Panc1 (cell line): Measurements from ENCODE around the gene NEIL3. TPM values are rescaled to one million over a fixed set of nuclear protein-coding genes. Genes with fewer than 3 reads are reported as not detected.

Experiments used
- ATAC-seq: fragments of 200-7000 bp; cut with Tn5 transposase; 2 replicates; pipeline ENCODE4 v1.9.1; 2020; ENCODE audit warnings: mild to moderate bottlenecking, moderate library complexity
- BruUV-seq: library from RNA; stranded (reverse); fragments of 400-500 nt; replicated peaks from 2 replicates; lab custom pipeline; 2021; lab: Mats Ljungman, UMichigan
- CTCF ChIA-PET: fragments of 300-600 bp; sonication (Branson Sonifier 250); formaldehyde crosslinking; loops from one replicate; lab custom pipeline; 2022; ENCODE audit warnings: antibody characterized with exemption; lab: Charles Lee
- POLR2A ChIA-PET: fragments of 300-600 bp; sonication (Branson Sonifier 250); formaldehyde crosslinking; loops from one replicate; lab custom pipeline; 2022; ENCODE audit warnings: antibody characterized with exemption; lab: Charles Lee
- DNase-seq: peaks from one replicate; pipeline ENCODE4 v3.0.0-alpha.2; 2010; ENCODE audit warnings: low read depth, low spot score
- H3K27ac ChIP-seq: 2 replicates; pipeline ENCODE4 v1.5.1; 2011; ENCODE audit warnings: mild to moderate bottlenecking, low read length, inconsistent platforms
- H3K27me3 ChIP-seq: fragments of 200-500 bp; sonication (Bioruptor generic); 2 replicates; pipeline ENCODE4 v1.6.0; 2014; ENCODE audit warnings: low read length, inconsistent platforms; ENCODE audit not compliant: control insufficient read depth, insufficient read depth
- H3K36me3 ChIP-seq: fragments of 200-500 bp; sonication (Bioruptor generic); 2 replicates; pipeline ENCODE4 v1.5.1; 2014; ENCODE audit warnings: inconsistent platforms, mild to moderate bottlenecking, low read length, moderate library complexity; ENCODE audit not compliant: control insufficient read depth, insufficient read depth
- H3K4me1 ChIP-seq: 2 replicates; pipeline ENCODE4 v1.5.1; 2011; ENCODE audit warnings: inconsistent platforms, mild to moderate bottlenecking, low read length, moderate library complexity; ENCODE audit not compliant: control insufficient read depth, insufficient read depth
- H3K4me3 ChIP-seq, 2 experiments: 2 replicates each; pipeline ENCODE4 v1.5.1; 2011 to 2012; ENCODE audit warnings: low read depth in 2 of 2, low read length in 2 of 2, mild to moderate bottlenecking in 2 of 2, inconsistent platforms in 1 of 2, moderate library complexity in 1 of 2
- H3K9me3 ChIP-seq: fragments of 200-500 bp; sonication (Bioruptor generic); 2 replicates; pipeline ENCODE4 v1.5.1; 2014; ENCODE audit warnings: low read depth, mild to moderate bottlenecking, inconsistent platforms, low read length, moderate library complexity; ENCODE audit not compliant: control insufficient read depth, insufficient read depth
- CTCF ChIP-seq: fragments of 450-650 bp; IDR thresholded peaks from 2 replicates; pipeline ENCODE4 v1.5.1; 2017; ENCODE audit warnings: mild to moderate bottlenecking
- POLR2AphosphoS5 ChIP-seq: IDR thresholded peaks from 2 replicates; pipeline ENCODE4 v1.6.1; 2012; ENCODE audit warnings: mild to moderate bottlenecking, low read depth, low read length, moderate library complexity
- REST ChIP-seq, 2 experiments: IDR thresholded peaks; 2 replicates each; pipeline ENCODE4 v1.6.1; 2011 to 2012; ENCODE audit warnings: low read depth in 2 of 2, control low read depth in 1 of 2, low read length in 1 of 2, mild to moderate bottlenecking in 1 of 2, moderate library complexity in 1 of 2; ENCODE audit not compliant: insufficient read depth in 1 of 2
- SIN3A ChIP-seq: IDR thresholded peaks from 2 replicates; pipeline ENCODE4 v1.6.1; 2012; ENCODE audit warnings: low read depth, mild to moderate bottlenecking, low read length, moderate library complexity, borderline replicate concordance; ENCODE audit not compliant: insufficient read depth
- TCF7L2 ChIP-seq: IDR thresholded peaks from 2 replicates; pipeline ENCODE4 v1.6.1; 2011; ENCODE audit warnings: mild to moderate bottlenecking, low read depth, low read length, inconsistent platforms
- in situ Hi-C: cut with HindIII; loops from 2 replicates; pipeline ENCODE4 v1.10.0; 2016; ENCODE audit warnings: low sequenced_read_pairs, low pct_unique_long_range_greater_than_20kb
- intact Hi-C: fragments of 100-400 bp; cut with micrococcal nuclease; formaldehyde crosslinking; loops from one replicate; pipeline ENCODE4 v1.10.0; 2022; ENCODE audit not compliant: unreplicated experiment
- total RNA-seq: library from RNA; stranded (reverse); gene quantifications from one replicate; pipeline ENCODE4 v1.2.1, GENCODE V29; 2021; ENCODE audit not compliant: unreplicated experiment

Gene NEIL3
- total RNA-seq, 1 experiment from 2014 or later, result 8.9 TPM

GRCh38 chr4:177411996-177412395 lies 102.3 kb downstream of the NEIL3 start:
- ATAC-seq, result no peak
- H3K4me1 ChIP-seq, result no peaks in the 10 kb centered on the region
- in situ Hi-C loops, result no loop called here
- CTCF ChIA-PET, result no interaction called here
- DNase-seq, result no peak
- intact Hi-C loops, result no loop called here
- no peaks in the 10 kb centered on the region for H3K27me3 ChIP-seq
- POLR2A ChIA-PET, result no interaction called here
- no TSS peak for BruUV-seq
- H3K9me3 ChIP-seq, result no peaks in the 10 kb centered on the region
- TF ChIP-seq TCF7L2 (no peak), REST (IDR thresholded peaks at IDR 0.05; ENCODE audit: insufficient read depth in 1 of 2, low read depth in 2 of 2, low read length in 1 of 2) (no peak), POLR2AphosphoS5 (no peak), SIN3A (no peak), CTCF (no peak)
- no peak overlapping the region for H3K4me3 ChIP-seq
- no peak overlapping the region for H3K27ac ChIP-seq
- H3K36me3 ChIP-seq, result no peaks in the 10 kb centered on the region

Other genes with a start within 250 kb of the NEIL3 start
- gene AGA, start 132.6 kb downstream of the NEIL3 start, total RNA-seq, result 15.4 TPM